Measurements from ENCODE around the gene ARMC12.
"Not testable (repeated sequence)": the region's sequence is repeated elsewhere in the genome, so short reads cannot be mapped to it uniquely, and the experiment has no call there.

- not testable (repeated sequence) for TF ChIP-seq CTCF, POLR2A (IDR thresholded peaks at IDR 0.05)
These were observed 46.8 kb upstream of the ARMC12 start for GRCh38 chr6:35690006-35690405.

All from heart left ventricle (tissue), 13 donors.